GM19043 (cell line): Measurements from ENCODE around the gene CTDSPL.
A peak's percentile ranks its signal among the peaks of the same experiment; 100 is the strongest.

Source experiments
- ATAC-seq: cut with Tn5 transposase; IDR thresholded peaks from one replicate; pipeline ENCODE4 v1.9.1; 2021; ENCODE audit warnings: low read depth; ENCODE audit not compliant: unreplicated experiment

CTDSPL gene

DNA sequence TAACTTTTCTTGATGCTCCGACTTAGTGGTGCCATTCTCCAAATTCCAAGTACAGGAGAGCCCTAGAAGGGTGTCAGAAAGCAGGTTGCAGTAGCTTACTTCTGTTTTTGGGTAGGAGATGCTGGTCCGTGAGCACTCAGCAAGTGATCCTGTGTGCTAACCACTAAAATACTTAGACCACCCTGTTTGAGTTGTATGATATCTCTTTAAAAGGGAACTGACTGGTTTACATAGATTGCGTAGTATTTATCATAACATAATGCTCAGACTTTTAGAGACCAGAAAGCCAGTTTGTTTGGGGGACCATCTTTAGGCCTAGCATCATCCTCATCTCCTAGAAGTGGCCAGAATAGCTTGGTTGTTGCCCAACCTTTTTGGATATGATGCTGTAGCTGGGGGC, 26.7 kb downstream of the CTDSPL start:
- no peak for ATAC-seq

DNA sequence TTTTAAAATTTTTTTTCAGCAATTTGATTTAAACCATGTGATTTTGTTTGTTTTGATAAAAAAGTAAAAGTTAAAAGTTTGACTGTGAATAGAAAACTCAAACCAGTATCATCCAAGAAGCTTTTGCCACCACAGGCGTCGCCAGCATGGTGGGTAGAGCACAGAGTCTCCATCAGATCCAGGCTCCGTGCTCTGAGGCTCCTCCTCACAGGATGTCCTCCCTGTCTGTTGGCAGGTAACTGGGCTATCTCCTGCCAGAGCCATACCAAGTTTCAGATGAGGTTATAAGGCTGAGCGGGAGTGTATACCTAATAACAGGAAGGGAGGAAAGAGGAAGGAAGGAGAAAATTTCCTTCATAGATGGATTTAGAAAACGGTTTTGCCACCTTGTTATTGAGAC, 28.8 kb downstream of the CTDSPL start:
- no peak for ATAC-seq

DNA sequence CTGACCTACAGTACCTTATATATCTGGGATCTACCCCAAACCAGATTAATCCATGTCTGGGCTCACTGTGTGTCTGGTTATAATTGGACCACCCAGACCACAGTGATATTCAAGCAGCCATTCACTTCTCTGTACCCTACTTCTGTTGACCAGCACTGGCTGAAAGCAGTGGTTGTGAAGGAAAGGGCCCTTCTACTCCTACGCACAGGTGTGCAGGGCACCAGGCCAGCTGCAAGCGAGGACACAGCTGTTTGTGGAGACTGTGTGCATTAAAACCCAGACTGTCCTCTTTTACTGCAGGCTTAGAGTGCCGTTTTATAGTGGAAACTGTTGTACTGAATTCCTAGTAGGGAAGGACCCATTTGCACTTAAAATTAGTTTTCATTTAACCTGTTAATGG, 29.5 kb downstream of the CTDSPL start:
- ATAC-seq: no peak

DNA sequence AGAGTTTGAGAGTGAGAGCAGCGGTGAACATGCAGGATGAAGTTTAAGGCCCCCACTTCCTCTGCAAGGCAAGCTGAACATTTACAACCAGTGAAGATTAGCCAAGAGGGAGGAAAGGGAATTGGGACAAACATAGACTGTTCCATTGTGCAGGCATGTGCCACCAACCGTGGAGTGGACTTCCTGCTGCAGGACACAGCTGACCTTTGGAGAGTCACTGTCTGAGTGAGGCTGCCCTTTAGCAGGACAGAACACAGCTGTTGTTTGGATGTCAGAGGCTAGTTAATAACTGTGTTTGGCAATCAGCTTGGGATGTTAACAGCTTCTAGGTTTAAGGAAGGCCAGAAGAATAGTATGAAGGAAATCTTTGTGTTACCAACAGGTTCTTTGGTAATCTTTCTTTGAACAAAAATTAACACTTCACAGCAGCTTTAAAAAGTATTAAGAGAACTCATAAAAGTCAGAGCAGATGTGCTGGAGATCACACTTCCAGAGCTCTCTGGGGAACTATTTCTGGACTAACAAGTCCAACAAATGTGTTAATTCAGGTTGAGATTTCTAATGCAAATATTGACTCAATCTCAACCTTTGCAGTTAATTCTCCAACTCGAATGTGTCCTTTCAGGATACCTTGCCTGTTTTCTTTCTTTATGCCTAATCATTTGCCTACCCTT, 31.4 kb downstream of the CTDSPL start:
- ATAC-seq: no peak

DNA sequence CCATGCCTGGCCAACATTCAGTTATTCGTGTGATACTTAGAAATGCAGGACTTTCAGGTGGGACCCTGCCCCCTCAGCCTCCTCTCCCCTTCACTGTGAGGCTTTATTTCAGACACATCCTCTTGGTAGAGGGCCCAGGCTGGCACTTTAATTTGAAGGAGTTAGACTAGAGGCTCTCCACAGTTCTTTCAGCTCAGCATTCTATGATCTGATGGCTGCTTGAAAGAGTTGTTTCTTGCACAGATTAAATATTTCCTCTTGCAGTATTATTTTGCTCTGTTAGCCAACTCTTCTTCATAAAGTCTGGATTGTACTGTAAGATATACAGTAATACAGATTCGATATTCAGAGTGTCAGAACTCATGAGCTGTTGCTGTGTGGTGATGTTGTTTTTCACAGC, 35.1 kb downstream of the CTDSPL start:
- ATAC-seq: no peak

DNA sequence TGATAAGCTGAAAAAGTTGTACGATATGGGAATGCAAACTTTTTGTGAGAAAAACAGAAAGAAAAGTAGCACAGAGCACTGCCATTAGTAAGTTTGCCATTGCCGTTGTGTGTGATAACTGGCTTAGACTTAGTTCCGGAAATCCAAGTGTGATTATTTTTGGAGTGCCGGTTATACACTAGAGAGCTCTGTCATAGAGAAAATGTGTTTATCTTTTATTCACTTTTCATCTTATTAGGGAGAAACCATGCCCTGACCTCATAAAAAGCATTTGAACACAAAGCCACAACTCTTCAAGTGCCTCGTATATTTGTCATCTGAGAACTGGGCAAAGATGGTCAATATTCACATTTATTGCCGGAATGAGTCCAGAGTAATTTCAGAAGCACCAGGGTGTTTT, 36.1 kb downstream of the CTDSPL start:
- no peak for ATAC-seq

DNA sequence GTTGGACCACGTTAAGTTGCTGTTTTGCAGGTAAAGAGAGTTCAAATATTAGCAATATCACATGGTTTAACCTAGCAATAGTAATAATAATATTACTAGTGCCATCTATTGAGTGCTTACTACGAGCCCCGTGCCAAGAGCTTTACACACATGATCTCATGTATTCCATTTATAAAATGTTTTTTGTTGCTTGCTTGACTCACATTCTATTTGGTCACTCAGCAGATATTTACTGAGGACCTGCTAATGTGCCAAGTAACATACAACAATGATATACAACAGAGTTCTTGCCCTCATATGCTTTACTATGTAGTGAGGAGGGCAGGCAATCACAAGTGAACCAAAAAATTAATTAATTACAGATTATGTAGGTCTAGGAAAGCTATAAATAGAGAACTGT, 36.7 kb downstream of the CTDSPL start:
- ATAC-seq: no peak

DNA sequence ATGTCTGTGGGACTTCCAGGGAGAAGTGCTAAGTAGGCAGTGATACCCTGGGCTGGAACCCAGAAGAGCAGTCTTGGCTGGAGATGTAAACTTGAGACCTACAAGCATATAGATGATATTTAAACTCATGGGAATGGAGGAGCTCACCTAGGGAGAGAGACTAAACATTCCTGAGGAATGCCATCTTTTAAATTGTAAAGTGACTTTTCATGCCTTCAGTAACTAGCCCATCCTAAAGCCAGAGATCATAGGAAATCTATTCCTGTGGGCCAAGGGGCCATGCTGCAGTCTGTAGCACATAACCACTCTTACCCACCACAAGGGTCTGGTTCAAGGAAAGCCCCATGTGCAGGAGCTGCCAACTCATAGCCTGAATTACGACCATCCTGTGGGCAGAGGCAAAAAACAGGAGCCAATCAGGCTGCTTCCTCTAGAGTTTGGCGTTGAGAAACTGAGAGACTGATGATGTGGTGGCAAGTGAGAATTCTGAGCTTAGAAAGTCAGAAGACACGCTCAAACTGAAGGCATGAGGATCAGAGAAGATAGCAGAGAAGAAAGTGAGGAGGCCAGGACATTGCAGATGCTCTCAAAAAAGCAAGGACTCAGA, 37.5 kb downstream of the CTDSPL start:
- no peak for ATAC-seq

DNA sequence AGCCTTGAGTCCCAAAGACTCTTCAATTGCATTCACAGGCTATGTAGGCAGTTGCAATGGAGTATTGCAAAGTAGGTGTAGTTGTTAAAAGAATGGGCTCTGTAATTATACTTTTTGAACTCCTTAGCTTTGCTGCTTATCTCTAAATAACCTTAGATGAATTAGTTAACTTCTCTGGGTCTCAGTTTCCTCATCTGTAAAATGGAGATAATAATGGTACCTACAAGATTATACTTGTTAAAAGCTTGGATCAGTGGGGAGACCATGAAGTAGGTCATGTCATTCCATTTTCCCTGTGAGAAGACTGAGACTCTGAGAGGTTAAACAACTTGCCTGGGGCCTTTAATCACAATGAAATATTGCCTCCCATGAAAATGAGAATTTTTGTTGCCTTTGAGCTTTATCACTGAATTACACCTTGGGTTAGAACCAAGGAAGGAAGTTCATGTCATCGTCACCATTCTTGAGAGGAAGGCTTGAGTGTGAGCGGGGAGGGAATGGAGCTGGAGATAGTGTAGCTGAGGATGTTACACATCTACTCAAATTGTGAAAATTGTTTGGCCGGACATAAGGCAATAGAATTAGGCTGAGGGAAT, 38.1 kb downstream of the CTDSPL start:
- ATAC-seq: no peak

DNA sequence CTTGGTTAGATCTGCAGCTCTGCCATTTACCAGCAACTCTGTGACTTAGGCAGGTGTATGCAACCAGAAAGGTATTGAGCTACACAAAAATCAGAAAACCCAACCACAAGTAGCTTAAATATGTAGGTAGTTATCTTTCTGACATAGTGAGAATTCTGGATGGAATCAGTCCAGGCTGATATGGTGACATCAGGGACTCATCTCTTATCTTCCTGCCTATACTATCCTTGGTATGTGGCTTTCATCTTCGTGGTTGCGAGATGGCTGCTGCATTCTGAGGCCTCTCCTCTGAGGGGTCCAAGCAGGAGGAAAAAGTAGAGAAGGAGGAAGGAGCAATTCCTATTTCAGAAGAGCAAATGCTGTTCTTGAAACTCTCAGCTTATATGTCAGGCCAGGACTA, 40.0 kb downstream of the CTDSPL start:
- no peak for ATAC-seq

DNA sequence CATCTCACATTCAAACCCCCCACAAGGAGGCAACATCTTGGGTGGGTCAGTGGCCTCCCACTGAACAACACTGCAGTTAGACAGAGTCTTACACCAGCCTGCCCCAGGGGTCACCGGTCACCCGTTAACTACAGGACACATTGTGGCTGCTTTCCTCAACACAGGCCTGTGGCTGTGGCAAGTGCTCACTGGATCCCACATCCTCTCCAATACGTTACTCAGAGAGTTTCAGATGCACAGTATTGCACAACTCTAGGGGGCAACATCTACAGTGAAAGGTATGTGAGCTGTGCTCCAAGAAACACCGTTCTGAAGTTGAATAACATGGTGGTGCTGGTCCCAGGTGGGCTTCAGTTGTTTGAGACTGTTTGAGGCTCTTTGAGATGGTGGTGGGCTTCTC, 41.0 kb downstream of the CTDSPL start:
- no peak for ATAC-seq

DNA sequence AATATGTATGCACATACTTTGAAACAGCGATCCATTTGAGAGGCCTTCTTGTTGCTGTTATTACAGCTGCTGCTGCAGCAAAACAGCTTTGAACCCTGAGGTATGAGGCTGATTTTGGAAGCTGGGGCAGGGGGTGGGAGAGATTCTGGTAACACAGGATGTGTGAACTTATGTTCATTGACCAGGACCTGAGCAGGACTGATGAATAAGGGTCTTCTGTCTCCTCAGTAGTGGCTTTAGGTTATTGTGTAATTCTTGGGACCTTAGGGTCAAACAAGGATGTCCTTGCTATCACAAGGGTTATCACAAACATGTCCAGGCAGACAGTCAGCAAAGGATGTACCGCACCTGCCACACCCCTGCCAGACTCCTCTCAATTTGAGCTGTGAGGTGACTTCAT, 41.6 kb downstream of the CTDSPL start:
- no peak for ATAC-seq

DNA sequence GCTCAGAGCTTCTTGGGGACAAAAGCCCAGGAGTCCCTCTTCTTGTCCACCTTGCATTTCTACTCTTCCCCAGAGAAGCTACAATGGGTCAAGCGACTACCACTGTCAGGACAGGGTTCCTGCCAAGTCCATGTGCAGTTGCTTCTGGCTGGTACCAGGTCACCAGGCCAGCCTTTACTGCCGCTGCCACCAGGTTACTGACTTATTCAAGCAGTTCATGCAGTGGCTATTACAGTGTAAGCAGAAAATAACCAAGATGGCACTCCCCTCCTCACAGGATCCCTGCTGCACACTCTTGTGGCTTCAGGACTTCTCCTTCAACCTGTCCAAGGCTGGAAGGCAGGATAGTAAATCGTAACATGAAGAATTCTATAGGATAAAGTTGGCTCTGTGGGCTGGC, 42.1 kb downstream of the CTDSPL start:
- ATAC-seq: no peak

DNA sequence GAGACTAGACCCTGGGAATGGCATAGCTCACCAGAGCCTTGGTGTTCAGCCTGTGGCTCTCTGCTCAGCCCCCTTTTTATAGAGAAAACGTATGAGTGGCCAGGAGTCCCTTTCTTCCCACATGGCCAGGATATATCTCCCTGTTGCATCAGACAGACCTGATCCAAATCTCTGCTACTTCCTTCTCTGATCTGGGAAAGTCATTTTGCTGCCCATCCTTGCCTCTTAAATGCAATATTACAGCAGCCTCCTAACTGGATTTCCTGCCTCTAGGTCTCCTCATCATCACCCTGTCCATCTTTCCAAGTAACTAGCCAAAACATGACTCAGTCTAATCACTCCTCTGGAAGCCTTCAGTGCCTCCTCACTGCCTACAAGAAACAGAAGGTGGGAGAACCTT, 42.9 kb downstream of the CTDSPL start:
- ATAC-seq: no peak

DNA sequence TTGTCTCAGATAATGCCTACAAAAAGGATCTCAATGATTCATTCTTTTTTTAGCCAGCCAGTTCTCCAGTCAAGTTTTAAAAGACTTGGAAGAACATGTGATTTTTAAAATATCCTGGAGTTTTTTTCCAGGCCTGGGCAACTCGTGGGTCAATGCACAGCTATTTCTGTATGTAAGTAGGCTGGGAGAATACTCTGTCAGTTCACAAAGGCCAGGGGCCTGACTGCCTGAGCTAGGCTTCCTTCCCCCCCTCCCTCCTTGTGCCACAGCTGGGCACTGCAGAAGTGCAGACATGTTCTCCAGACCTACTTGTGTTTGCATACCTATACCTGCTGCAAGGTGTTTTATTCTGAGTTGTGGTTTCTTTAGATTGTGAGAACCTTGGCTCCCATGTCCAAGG, 43.7 kb downstream of the CTDSPL start:
- ATAC-seq: no peak

DNA sequence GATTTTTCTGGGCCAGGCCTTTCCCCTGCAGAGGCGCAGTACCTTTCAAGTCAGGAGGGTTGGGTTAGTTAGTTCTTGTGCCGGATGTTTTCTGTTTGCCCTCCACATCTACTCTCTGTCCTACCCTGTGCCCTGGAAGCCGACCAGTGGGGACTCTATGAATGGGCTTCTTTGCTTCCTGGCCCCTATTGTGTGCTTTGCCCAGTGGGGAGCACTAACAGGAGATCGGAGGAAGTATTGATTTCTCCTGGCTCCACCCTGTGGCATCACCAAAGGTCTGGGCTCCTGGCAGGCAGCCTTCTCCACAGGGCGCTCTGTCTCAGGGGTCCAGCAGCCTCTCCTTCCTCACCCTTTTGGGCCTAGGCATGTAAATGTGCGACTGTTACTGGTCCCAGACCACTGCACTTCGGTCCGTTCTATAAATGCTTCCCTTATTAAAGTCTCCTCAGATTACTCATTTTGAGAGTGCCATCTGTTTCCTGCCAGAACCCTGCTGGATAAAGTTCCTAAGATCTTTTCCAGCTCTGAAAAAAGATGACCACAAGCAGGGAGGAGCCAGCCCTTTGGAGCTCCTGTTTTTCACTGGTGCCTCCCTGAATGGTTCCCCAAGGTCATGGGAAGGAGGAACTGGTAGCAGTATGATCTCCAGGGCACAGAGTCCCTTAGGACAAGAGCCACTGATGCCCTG, 44.5 kb downstream of the CTDSPL start:
- ATAC-seq: no peak

DNA sequence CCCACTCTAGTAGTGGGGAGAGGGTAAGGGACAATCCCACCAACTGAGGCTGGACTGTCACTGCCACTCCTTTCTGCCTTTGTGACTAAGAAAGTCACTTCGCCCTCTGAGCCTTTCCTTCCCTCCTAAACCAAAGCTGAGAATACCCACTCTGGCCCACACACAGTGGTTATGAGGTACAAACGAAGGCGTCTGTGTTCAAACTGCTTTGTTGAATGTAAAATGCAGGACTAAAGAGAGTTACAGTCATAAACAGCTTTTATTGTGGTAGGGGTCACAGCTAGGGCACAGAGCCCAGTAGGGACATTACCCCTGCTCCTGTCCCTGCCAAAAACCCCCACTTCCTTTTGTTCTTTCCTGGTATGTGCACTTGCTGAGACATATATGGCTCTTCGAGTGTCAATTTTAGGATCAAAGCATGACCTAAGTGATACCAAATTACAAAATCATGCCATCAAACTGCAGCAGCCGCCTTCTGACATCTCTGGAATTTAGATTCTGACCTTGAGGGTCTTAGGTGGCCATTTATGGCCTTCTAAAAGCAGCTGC, 45.1 kb downstream of the CTDSPL start:
- ATAC-seq: no peak

DNA sequence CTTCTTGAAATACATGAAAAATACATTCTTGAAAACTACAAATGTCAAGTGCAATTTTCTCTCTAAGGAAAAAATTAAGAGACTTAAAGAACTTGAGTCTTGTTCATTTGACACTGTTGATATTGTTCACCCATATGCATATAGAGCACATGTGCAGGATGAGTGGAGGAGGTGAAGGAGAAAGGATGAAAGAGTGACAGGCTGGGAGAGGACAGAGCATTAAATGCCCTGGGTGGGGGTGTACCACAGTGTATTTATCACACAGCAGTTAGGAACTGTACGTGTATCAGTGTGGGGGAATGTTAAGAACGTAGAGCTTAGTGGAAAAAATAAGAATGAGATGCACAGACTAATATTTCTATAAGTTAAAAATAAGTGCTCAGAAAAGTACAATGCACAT, 45.7 kb downstream of the CTDSPL start:
- no peak for ATAC-seq

DNA sequence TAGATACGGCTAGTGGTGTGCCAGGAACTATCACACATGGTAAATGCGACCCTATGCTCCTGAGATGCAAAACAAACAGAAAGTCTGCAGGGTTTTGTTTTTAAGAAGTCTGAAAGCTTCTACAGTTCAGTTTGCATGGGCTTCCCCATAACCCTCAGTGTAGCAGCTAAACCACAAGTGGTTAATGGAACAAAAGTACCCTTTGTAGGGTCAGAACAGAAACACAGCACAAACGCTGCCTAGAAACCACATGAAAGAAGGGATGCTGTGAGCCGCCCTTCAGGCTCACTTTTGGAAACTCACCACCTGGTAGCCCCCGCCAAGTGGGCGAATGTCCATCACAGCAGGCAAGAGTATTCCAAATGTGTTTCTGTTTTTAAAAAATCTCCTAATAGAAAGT, 46.2 kb downstream of the CTDSPL start:
- ATAC-seq: peak; percentile 90

DNA sequence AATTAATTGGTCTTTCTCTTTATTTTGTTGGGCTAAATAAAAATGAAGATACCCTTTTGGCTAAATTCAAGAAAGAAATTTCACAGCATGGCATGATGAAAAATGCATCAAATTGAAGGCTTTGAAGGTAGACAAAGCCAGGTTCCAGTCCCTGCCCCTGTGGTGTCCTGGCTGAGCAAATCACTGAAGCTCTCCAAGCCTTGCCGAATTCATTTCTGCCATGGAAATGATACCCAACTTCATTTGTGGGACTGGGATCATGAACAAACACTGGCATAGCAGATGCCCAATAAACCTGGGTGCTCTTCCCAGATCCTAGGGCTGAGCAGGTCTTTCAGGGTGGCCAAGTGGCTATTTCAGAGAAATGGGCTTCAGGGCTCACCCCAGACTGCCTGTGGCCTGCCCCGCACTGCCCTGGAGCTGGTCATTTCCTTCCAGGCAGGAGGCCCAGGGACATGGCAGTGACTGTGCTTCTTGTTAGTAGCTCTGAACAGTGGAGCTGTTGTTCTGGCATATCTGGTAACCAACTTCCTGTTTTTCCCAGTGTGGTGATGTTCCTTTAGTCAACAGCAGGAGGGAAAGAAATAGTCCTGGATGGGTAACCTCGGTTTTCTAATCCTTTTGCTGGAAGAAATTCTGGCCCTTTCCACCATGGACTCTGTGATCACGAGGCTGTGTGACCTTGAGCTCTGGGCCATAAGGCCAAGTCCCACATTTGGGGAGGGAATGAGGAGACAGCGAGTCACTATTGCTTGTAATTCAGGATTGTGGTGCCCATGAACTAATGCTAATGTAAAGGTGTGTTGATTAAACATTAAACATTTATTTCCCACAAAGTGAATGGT, 47.6 kb downstream of the CTDSPL start:
- no peak for ATAC-seq
